ENCODE results near the gene SH3YL1.

SH3YL1 gene

DNA sequence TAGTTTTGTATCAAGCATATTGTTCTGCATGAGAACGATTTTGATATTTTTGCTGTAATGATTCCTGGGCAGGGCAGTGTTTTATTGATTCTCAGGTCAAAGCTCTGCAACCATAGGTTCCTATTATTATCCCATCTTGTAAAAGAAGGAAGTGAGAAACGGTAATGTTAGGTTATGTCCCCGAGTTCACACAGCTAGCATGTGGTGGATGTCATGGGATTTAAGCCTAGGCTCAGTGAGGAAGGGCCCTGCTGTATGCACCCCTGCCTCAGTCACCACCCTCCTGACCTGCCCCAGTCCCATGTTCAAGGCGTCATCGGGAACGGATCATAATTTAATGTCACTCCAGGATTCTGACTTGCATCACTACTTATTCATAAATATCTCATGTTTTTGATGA is 11.6 kb upstream of the SH3YL1 start:
- H3K4me3 ChIP-seq (ENCODE audit: low read length), result no peak overlapping the region
- peaks cover 100% of the 10 kb centered on the region for H3K36me3 ChIP-seq (ENCODE audit: control insufficient read depth, low read length)
- no peaks in the 10 kb centered on the region for H3K9me3 ChIP-seq (ENCODE audit: control insufficient read depth, insufficient read depth, low read length)
- H3K27me3 ChIP-seq (ENCODE audit: control insufficient read depth, low read length), result no peaks in the 10 kb centered on the region
- no peaks in the 10 kb centered on the region for H3K9me2 ChIP-seq (replicated peaks; ENCODE audit: control insufficient read depth, low read length)
- H3K4me1 ChIP-seq (ENCODE audit: control insufficient read depth, low read length), result peaks cover 19% of the 10 kb centered on the region
- H3K79me2 ChIP-seq (ENCODE audit: control insufficient read depth, low read length), result peaks cover 65% of the 10 kb centered on the region
- H4K20me1 ChIP-seq (ENCODE audit: control insufficient read depth, insufficient read depth, low read depth, low read length), result peaks cover 28% of the 10 kb centered on the region; the same call in 1 of the 2 replicates
- no peaks in the 10 kb centered on the region; the same call in 1 of the 2 replicates for H3F3A ChIP-seq (ENCODE audit: control insufficient read depth, insufficient read depth)
- no peak for TF ChIP-seq EZH2phosphoT487 (IDR thresholded peaks at IDR 0.05; ENCODE audit: borderline replicate concordance, low read length)
- TF ChIP-seq, protein P1, sequence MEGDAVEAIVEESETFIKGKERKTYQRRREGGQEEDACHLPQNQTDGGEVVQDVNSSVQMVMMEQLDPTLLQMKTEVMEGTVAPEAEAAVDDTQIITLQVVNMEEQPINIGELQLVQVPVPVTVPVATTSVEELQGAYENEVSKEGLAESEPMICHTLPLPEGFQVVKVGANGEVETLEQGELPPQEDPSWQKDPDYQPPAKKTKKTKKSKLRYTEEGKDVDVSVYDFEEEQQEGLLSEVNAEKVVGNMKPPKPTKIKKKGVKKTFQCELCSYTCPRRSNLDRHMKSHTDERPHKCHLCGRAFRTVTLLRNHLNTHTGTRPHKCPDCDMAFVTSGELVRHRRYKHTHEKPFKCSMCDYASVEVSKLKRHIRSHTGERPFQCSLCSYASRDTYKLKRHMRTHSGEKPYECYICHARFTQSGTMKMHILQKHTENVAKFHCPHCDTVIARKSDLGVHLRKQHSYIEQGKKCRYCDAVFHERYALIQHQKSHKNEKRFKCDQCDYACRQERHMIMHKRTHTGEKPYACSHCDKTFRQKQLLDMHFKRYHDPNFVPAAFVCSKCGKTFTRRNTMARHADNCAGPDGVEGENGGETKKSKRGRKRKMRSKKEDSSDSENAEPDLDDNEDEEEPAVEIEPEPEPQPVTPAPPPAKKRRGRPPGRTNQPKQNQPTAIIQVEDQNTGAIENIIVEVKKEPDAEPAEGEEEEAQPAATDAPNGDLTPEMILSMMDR (IDR thresholded peaks at IDR 0.05; ENCODE audit: low read depth, low read length, poor library complexity, severe bottlenecking), result no peak
- no peak overlapping the region for H3K27ac ChIP-seq (ENCODE audit: low read depth, low read length)
- H3K4me2 ChIP-seq (ENCODE audit: low read length), result no peak overlapping the region

- H3K27me3 ChIP-seq (ENCODE audit: control insufficient read depth, low read length), result no peaks in the 10 kb centered on the region
- TF ChIP-seq EZH2phosphoT487 (IDR thresholded peaks at IDR 0.05; ENCODE audit: borderline replicate concordance, low read length), result no peak
- TF ChIP-seq, protein P1 (IDR thresholded peaks at IDR 0.05; ENCODE audit: low read depth, low read length, poor library complexity, severe bottlenecking), result no peak
- no peaks in the 10 kb centered on the region for H3K9me3 ChIP-seq (ENCODE audit: control insufficient read depth, insufficient read depth, low read length)
- no peaks in the 10 kb centered on the region; the same call in 1 of the 2 replicates for H3F3A ChIP-seq (ENCODE audit: control insufficient read depth, insufficient read depth)
- H3K9me2 ChIP-seq (replicated peaks; ENCODE audit: control insufficient read depth, low read length), result no peaks in the 10 kb centered on the region
- H3K36me3 ChIP-seq (ENCODE audit: control insufficient read depth, low read length), result peaks cover 97% of the 10 kb centered on the region
- no peak overlapping the region for H3K27ac ChIP-seq (ENCODE audit: low read depth, low read length)
- H3K4me2 ChIP-seq (ENCODE audit: low read length), result no peak overlapping the region
- H4K20me1 ChIP-seq (ENCODE audit: control insufficient read depth, insufficient read depth, low read depth, low read length), result peaks cover 30% of the 10 kb centered on the region; the same call in 1 of the 2 replicates
- no peak overlapping the region for H3K4me3 ChIP-seq (ENCODE audit: low read length)
- H3K79me2 ChIP-seq (ENCODE audit: control insufficient read depth, low read length), result peaks cover 75% of the 10 kb centered on the region
- H3K4me1 ChIP-seq (ENCODE audit: control insufficient read depth, low read length), result peaks cover 20% of the 10 kb centered on the region
Observed at GRCh38 chr2:274503-274902, 10.7 kb upstream of the SH3YL1 start.

DNA sequence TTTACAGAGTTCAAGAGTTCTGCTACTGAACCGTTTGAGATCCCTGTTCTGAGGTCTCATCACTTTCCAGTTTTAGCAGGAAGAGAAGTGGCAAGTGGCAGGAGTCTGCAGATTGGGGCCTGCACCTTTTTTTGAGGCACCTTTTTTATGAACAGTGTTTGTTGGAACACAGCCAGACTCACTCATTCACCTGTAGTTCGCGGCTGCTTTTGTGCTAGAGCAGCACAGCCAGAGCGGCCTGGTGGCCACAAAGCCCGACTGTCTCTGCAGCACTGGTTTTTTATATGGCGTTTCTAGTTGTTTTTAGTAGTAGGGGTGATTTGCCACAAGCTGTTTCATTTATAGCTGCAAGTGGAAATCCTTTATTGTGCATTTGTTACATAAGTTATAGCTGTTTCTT is 9.5 kb upstream of the SH3YL1 start:
- TF ChIP-seq, protein P1 (IDR thresholded peaks at IDR 0.05; ENCODE audit: low read depth, low read length, poor library complexity, severe bottlenecking), result no peak
- no peak for TF ChIP-seq EZH2phosphoT487 (IDR thresholded peaks at IDR 0.05; ENCODE audit: borderline replicate concordance, low read length)
- Histone ChIP-seq H4K20me1 (ENCODE audit: control insufficient read depth, insufficient read depth, low read depth, low read length) (peaks cover 28% of the 10 kb centered on the region), H3K4me3 (ENCODE audit: low read length) (no peak overlapping the region), H3K27ac (ENCODE audit: low read depth, low read length) (no peak overlapping the region), H3K36me3 (ENCODE audit: control insufficient read depth, low read length) (peaks cover 95% of the 10 kb centered on the region), H3K79me2 (ENCODE audit: control insufficient read depth, low read length) (peaks cover 87% of the 10 kb centered on the region), H3K27me3 (ENCODE audit: control insufficient read depth, low read length) (no peaks in the 10 kb centered on the region), H3K4me1 (ENCODE audit: control insufficient read depth, low read length) (peaks cover 31% of the 10 kb centered on the region), H3K9me3 (ENCODE audit: control insufficient read depth, insufficient read depth, low read length) (no peaks in the 10 kb centered on the region), H3F3A (ENCODE audit: control insufficient read depth, insufficient read depth) (no peaks in the 10 kb centered on the region; the same call in 1 of the 2 replicates), H3K9me2 (replicated peaks; ENCODE audit: control insufficient read depth, low read length) (no peaks in the 10 kb centered on the region), H3K4me2 (ENCODE audit: low read length) (no peak overlapping the region)
